ENCODE measurements around the gene FOXP1.

The FOXP1 gene

GRCh38 chr3:71487418-71487817, 96.1 kb downstream of the FOXP1 start:
- FAIRE-seq (no peak), DNase-seq (ENCODE audit: insufficient read length, low spot score) (no peak)
- no peak for TF ChIP-seq POLR2AphosphoS5 (IDR thresholded peaks at IDR 0.05; ENCODE audit: low read depth, low read length)
- no peak for TF ChIP-seq TAF1 (IDR thresholded peaks at IDR 0.05; ENCODE audit: low read depth, low read length)
- TF ChIP-seq POU2F2 (IDR thresholded peaks at IDR 0.05; ENCODE audit: low read depth, low read length) = no peak
- TF ChIP-seq PAX5 (IDR thresholded peaks at IDR 0.05; ENCODE audit: insufficient read depth, low read length, severe bottlenecking) = no peak
- no peak for TF ChIP-seq SPI1 (IDR thresholded peaks at IDR 0.05; ENCODE audit: low read depth, low read length)
- no peak for TF ChIP-seq POLR2A (IDR thresholded peaks at IDR 0.05; ENCODE audit: low read depth, low read length)

- FAIRE-seq (no peak), DNase-seq (ENCODE audit: insufficient read length, low spot score) (no peak)
- no peak for TF ChIP-seq POLR2AphosphoS5 (IDR thresholded peaks at IDR 0.05; ENCODE audit: low read depth, low read length)
Observed at GRCh38 chr3:71486831-71487230, 96.7 kb downstream of the FOXP1 start.

- DNase-seq (ENCODE audit: insufficient read length, low spot score) (no peak), FAIRE-seq (no peak)
- TF ChIP-seq TAF1 (IDR thresholded peaks at IDR 0.05; ENCODE audit: low read depth, low read length) (no peak), SPI1 (IDR thresholded peaks at IDR 0.05; ENCODE audit: low read depth, low read length) (no peak), POLR2AphosphoS5 (IDR thresholded peaks at IDR 0.05; ENCODE audit: low read depth, low read length) (no peak), PAX5 (IDR thresholded peaks at IDR 0.05; ENCODE audit: insufficient read depth, low read length, severe bottlenecking) (no peak), POU2F2 (IDR thresholded peaks at IDR 0.05; ENCODE audit: low read depth, low read length) (no peak)
Observed at GRCh38 chr3:71485896-71486295, 97.6 kb downstream of the FOXP1 start.

- TF ChIP-seq POLR2AphosphoS5 (IDR thresholded peaks at IDR 0.05; ENCODE audit: low read depth, low read length) (no peak), PAX5 (IDR thresholded peaks at IDR 0.05; ENCODE audit: insufficient read depth, low read length, severe bottlenecking) (no peak), TAF1 (IDR thresholded peaks at IDR 0.05; ENCODE audit: low read depth, low read length) (no peak), POU2F2 (IDR thresholded peaks at IDR 0.05; ENCODE audit: low read depth, low read length) (no peak), SPI1 (IDR thresholded peaks at IDR 0.05; ENCODE audit: low read depth, low read length) (no peak), POLR2A (IDR thresholded peaks at IDR 0.05; ENCODE audit: low read depth, low read length) (no peak)
- FAIRE-seq = no peak
- DNase-seq (ENCODE audit: insufficient read length, low spot score) = no peak
Observed at GRCh38 chr3:71484452-71484851, 99.1 kb downstream of the FOXP1 start.

- FAIRE-seq (no peak), DNase-seq (ENCODE audit: insufficient read length, low spot score) (no peak)
- TF ChIP-seq POLR2A (IDR thresholded peaks at IDR 0.05; ENCODE audit: low read depth, low read length) (no peak), POU2F2 (IDR thresholded peaks at IDR 0.05; ENCODE audit: low read depth, low read length) (no peak), SPI1 (IDR thresholded peaks at IDR 0.05; ENCODE audit: low read depth, low read length) (no peak), POLR2AphosphoS5 (IDR thresholded peaks at IDR 0.05; ENCODE audit: low read depth, low read length) (no peak), PAX5 (IDR thresholded peaks at IDR 0.05; ENCODE audit: insufficient read depth, low read length, severe bottlenecking) (no peak), TAF1 (IDR thresholded peaks at IDR 0.05; ENCODE audit: low read depth, low read length) (no peak)
Observed at GRCh38 chr3:71484047-71484446, 99.5 kb downstream of the FOXP1 start.

GRCh38 chr3:71482771-71483170, 100.8 kb downstream of the FOXP1 start:
- no peak for FAIRE-seq
- DNase-seq (ENCODE audit: insufficient read length, low spot score) = no peak
- no peak for TF ChIP-seq PAX5 (IDR thresholded peaks at IDR 0.05; ENCODE audit: insufficient read depth, low read length, severe bottlenecking)

DNA sequence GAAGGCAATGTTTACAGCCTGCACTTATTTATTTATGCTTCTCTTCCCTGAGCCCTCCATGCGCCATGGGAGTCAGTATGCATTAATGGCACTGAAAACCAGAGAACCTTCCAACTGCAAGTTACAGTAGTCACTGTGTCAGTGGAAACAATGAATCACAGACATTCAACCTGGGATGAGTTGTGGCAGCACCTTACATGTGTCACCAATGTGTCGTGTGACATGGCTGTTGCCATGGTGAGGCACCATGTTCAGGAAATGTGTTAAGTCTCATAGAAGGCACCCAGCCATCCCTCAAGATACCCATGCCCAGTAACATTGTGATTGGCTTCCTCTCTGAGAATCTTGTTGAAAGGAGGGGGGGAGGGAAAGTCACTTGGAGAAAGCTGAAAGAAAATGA, 105.0 kb downstream of the FOXP1 start:
- DNase-seq (ENCODE audit: insufficient read length, low spot score) (no peak), FAIRE-seq (no peak)

DNA sequence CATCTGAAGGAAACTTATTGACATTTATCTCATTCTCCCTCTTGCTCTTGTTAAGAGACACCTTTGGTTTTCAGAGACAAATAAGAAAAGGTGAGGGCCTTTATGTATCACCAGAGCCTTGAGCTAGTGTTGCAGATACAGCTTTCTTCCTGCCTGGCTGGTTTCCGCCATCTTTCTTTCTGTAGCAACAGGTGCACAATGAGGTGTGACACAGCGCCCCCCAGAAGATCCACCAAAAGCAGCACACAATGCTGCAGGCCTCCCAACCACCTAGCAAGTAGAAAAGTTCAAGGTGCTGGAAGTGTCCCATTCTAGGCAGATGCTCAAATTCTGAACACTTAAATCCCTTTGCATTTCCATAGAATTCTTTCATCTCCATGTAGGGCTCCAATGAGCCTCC, 106.6 kb downstream of the FOXP1 start:
- FAIRE-seq (no peak), DNase-seq (ENCODE audit: insufficient read length, low spot score) (no peak)
- TF ChIP-seq POLR2A (IDR thresholded peaks at IDR 0.05; ENCODE audit: low read depth, low read length) (no peak), SPI1 (IDR thresholded peaks at IDR 0.05; ENCODE audit: low read depth, low read length) (no peak), TAF1 (IDR thresholded peaks at IDR 0.05; ENCODE audit: low read depth, low read length) (no peak), PAX5 (IDR thresholded peaks at IDR 0.05; ENCODE audit: insufficient read depth, low read length, severe bottlenecking) (no peak), POU2F2 (IDR thresholded peaks at IDR 0.05; ENCODE audit: low read depth, low read length) (no peak), POLR2AphosphoS5 (IDR thresholded peaks at IDR 0.05; ENCODE audit: low read depth, low read length) (no peak)

More for the DNA sequence above, 105.0 kb downstream of the FOXP1 start:
- TF ChIP-seq POU2F2 (IDR thresholded peaks at IDR 0.05; ENCODE audit: low read depth, low read length) = no peak
- TF ChIP-seq TAF1 (IDR thresholded peaks at IDR 0.05; ENCODE audit: low read depth, low read length) = no peak
- no peak for TF ChIP-seq POLR2AphosphoS5 (IDR thresholded peaks at IDR 0.05; ENCODE audit: low read depth, low read length)
- no peak for TF ChIP-seq SPI1 (IDR thresholded peaks at IDR 0.05; ENCODE audit: low read depth, low read length)
- TF ChIP-seq POLR2A (IDR thresholded peaks at IDR 0.05; ENCODE audit: low read depth, low read length) = no peak
- no peak for TF ChIP-seq PAX5 (IDR thresholded peaks at IDR 0.05; ENCODE audit: insufficient read depth, low read length, severe bottlenecking)

GRCh38 chr3:71469138-71469435, 114.4 kb downstream of the FOXP1 start:
- DNase-seq (ENCODE audit: insufficient read length, low spot score) (no peak), FAIRE-seq (no peak)
- TF ChIP-seq TAF1 (IDR thresholded peaks at IDR 0.05; ENCODE audit: low read depth, low read length) (no peak), POLR2AphosphoS5 (IDR thresholded peaks at IDR 0.05; ENCODE audit: low read depth, low read length) (no peak), POU2F2 (IDR thresholded peaks at IDR 0.05; ENCODE audit: low read depth, low read length) (no peak), POLR2A (IDR thresholded peaks at IDR 0.05; ENCODE audit: low read depth, low read length) (no peak), PAX5 (IDR thresholded peaks at IDR 0.05; ENCODE audit: insufficient read depth, low read length, severe bottlenecking) (no peak), SPI1 (IDR thresholded peaks at IDR 0.05; ENCODE audit: low read depth, low read length) (no peak)

DNA sequence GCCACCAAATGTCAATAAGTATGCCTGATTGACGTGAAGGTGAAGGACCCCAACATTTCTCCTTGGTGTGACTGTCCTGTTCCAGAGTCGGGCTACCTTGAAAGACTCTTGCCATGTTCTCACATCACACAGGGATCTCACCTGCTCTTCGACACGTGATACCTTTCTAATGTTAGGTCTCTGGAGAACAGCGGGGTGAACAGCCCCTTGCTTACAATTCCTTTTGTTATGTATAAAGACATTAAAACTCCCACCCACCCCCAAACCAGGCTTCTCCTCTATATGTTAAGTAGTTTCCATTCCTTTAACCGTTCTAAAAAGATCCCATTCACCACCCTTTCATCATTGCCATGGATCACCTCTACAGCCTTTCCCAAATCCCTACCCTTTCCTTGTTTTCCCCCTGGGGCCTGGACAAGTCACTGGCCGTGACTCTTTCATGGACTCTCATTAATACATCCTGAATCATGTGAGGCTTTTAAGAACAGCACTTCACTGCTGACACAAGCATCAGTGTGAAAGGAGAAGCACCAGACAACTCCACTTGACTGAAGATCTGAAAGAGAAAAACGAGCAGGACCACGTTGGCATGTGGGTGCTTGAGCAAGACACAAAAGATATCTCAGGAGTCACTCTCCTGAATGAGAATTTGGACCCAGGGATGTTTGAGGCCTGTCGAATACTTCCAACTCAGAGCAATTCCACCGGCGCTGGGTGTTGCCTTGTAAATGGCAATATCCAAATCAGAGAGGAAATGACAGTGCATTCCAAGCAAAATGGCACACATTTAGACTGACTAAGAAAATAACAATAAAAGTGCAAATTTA, 115.0 kb downstream of the FOXP1 start:
- no peak for TF ChIP-seq POLR2A (IDR thresholded peaks at IDR 0.05; ENCODE audit: low read depth, low read length)
- TF ChIP-seq POLR2AphosphoS5 (IDR thresholded peaks at IDR 0.05; ENCODE audit: low read depth, low read length) = no peak
- no peak for TF ChIP-seq POU2F2 (IDR thresholded peaks at IDR 0.05; ENCODE audit: low read depth, low read length)
- TF ChIP-seq PAX5 (IDR thresholded peaks at IDR 0.05; ENCODE audit: insufficient read depth, low read length, severe bottlenecking) = no peak
- no peak for TF ChIP-seq TAF1 (IDR thresholded peaks at IDR 0.05; ENCODE audit: low read depth, low read length)
- TF ChIP-seq SPI1 (IDR thresholded peaks at IDR 0.05; ENCODE audit: low read depth, low read length) = no peak
- FAIRE-seq (no peak), DNase-seq (ENCODE audit: insufficient read length, low spot score) (no peak)
